ENCODE data around the gene AP3D1. TPM values are rescaled to one million over a fixed set of nuclear protein-coding genes. Genes with fewer than 3 reads are reported as not detected.
"Not testable (repeated sequence)": the region's sequence is repeated elsewhere in the genome, so short reads cannot be mapped to it uniquely, and the experiment has no call there.

AP3D1 gene
- total RNA-seq (100 to 1,000 TPM in 4 of 7 donors, 10 to 100 TPM in 3; 89.3 to 112 (median 100) TPM), polyA plus RNA-seq (10 to 100 TPM; 32.8 to 80.1 (median 43.2) TPM)
- long read RNA-seq, donor 1, partial matches to known transcripts, result 0 of 2 reads
- long read RNA-seq, donor 1, other reads (novel, unspliced or antisense), result 0 of 2 reads
- long read RNA-seq, donor 2, partial matches to known transcripts, result 0 of 1 reads
- long read RNA-seq, donor 2, other reads (novel, unspliced or antisense), result 0 of 1 reads

DNA sequence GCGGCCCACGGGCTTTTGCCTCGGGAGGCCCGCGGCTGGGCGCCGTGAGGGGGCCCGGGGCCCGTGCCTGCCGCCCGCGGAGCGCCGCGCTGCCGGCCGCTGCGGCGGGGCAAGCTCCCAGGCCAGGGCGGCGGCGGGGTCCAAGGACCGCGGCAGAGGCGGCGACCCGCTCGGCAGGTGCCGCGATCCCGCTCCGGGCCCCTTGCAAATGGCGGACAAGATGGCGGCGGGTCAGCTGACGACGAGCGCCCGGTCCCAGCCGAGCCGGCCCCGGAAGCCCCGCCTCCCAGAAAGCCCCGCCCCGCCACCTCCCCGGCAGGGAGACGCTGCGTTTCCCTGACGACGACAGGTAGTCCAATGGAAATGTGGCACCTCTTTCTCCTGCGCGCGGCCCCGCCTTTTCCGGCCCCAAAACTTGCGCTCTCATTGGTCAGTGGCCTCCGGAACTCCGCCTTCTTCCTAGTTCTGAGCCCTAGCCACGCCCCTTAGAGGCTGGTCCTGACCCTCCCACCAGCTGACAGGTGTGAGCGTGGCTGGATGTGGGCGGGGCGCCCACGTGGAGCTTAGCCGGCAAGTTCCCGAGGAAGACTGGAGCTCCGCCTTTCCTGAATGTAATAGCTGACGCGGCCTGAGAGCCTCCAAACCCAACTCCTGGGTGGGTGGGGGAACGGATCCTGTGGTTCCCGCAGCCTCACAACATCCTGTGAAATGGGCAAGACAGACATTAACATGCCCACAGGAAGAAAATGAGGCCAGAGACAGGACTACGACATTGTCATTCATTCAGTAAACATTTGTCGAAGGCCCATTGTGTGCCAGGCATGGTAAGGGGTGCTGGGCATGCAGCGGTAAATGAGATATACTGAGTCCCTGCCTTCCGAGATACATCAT, at the start of gene AP3D1:
Gene AP3D1, minus strand, starts transcription at position 228 of the 891 bp plus-strand sequence. CDS start 232 bp downstream, outside the sequence.
- Histone ChIP-seq H3K4me1 (peaks cover 14 to 67% (median 55%) of the 10 kb centered on the region in 6 donors), H3K4me3 (peak within 1 kb of the TSS; percentile 86 to 100 (median 96)), H3K36me3 (peaks cover 0 to 15% (median 0%) of the 10 kb centered on the region in 6 donors), H3K9me3 (no peaks in the 10 kb centered on the region), H3K27ac (peak within 1 kb of the TSS; percentile 53 to 93 (median 90)), H3K27me3 (replicated peaks in 1 of 7) (no peaks in the 10 kb centered on the region)
- intact Hi-C loops (cut with DNase I; ENCODE audit: low total_unique reads), result no loop called here
- 1 to 2% (median 2%) methylated on average over 38 to 74 of the region's 74 CpGs for WGBS, 5 donors
- TF ChIP-seq POLR2AphosphoS5 (IDR thresholded peaks at IDR 0.05) (peak; percentile 73 to 83 (median 82)), CTCF (IDR thresholded peaks at IDR 0.05 in 8 of 11, conservative IDR thresholded peaks at IDR 0.05 in 3 of 11) (peak in 4 of 11 experiments; percentile 8 to 40 (median 30)), POLR2A (IDR thresholded peaks at IDR 0.05) (no peak)
- peak; percentile 100 for DNase-seq

DNA sequence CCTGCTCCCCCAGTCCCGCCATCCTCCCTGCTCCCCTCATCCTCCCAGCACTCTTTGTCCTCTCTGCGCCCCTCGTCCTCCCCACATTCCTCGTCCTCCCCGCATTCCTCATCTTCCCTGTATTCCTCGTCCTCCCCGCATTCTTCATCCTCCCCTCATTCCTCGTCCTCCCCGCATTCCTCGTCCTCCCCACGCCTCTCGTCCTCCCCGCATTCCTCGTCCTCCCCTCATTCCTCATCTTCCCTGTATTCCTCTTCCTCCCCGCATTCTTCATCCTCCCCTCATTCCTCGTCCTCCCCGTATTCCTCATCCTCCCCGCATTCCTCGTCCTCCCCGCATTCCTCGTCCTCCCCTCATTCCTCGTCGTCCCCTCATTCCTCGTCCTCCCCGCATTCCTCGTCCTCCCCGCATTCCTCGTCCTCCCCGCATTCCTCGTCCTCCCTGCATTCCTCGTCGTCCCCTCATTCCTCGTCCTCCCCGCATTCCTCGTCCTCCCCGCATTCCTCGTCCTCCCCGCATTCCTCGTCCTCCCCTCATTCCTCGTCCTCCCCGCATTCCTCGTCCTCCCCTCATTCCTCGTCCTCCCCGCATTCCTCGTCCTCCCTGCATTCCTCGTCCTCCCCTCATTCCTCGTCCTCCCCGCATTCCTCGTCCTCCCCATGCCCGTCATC, 49.4 kb upstream of the AP3D1 start:
- H3K4me3 ChIP-seq; H3K27me3 ChIP-seq (replicated peaks in 1 of 7); H3K27ac ChIP-seq; intact Hi-C loops (cut with DNase I; ENCODE audit: low total_unique reads); DNase-seq; H3K9me3 ChIP-seq: not testable (repeated sequence)
- peaks cover 0 to 95% (median 45%) of the 10 kb centered on the region in 6 donors for H3K36me3 ChIP-seq
- WGBS, 5 donors, result 94 to 98% (median 96%) methylated on average over 50 of the region's 50 CpGs
- peaks cover 0 to 22% (median 0%) of the 10 kb centered on the region in 6 donors for H3K4me1 ChIP-seq

DNA sequence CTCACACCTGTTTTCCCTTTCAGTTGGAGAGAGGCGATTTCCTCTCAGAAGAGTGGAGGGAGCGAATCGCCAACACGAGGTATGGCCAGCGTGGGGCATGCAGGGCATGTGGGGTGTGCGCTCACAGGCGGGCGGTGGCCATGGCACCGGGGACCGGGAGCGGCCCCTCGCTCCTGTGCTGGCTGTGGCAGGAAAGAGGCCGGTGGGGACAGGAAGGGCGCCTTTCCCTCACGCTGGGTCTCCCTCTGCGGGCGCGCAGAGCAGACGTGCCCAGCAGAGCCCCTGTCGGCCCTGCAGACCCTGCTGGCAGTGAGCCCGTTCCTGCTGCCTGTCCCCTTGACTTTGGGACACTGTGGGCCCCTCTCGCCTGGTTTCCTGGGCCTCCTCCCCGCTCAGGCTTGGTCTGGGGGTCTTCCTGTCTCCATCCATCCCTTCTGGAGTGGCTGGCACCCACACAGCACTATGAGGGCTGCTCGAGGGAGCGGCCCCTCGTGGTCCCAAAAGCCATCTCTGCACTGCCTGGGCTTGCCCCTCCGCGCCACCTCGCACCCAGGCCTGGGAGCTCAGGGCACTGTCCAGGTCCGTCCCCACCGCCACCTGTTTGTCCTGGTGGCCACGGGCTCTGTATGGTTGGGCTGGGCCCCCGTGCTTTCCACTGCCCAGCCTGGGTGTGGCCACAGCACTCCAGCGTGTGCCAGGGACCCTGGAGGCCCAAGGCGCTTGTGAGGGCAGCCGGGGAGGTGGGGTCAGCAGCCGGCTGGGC, 48.7 kb upstream of the AP3D1 start:
- peak in 1 of 3 donors; percentile 37 for TF ChIP-seq POLR2AphosphoS5 (IDR thresholded peaks at IDR 0.05)
- TF ChIP-seq CTCF (IDR thresholded peaks at IDR 0.05 in 8 of 11, conservative IDR thresholded peaks at IDR 0.05 in 3 of 11), result no peak
- Histone ChIP-seq H3K36me3 (peaks cover 0 to 95% (median 52%) of the 10 kb centered on the region in 6 donors), H3K27ac (no peak overlapping the region), H3K4me1 (peaks cover 0 to 22% (median 0%) of the 10 kb centered on the region in 6 donors), H3K27me3 (replicated peaks in 1 of 7) (no peaks in the 10 kb centered on the region), H3K4me3 (no peak overlapping the region), H3K9me3 (no peaks in the 10 kb centered on the region)
- 92 to 93% (median 93%) methylated on average over 28 to 37 of the region's 37 CpGs for WGBS, 5 donors
- intact Hi-C loops (cut with DNase I; ENCODE audit: low total_unique reads), result no loop called here
- no peak for DNase-seq

DNA sequence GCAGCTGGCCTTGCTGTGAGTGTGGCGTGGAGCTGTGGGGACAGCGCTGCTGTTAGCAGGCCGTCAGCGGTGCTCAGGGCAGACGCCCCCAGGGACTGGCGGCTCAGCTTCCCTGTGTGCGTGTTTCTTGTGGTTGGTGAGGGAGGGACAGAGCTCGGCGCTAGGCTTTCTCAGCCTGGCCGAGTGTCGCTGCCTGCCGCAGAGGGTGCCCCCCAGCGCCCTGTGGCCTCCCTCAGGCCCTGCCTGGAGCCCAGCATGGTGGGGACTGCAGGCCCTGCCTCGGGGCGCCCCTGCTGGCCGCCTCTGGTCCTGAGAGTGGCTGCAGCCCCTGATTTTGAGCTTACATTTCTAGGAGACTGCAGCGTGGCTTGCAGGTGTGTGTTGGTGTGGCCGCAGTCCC, 47.8 kb upstream of the AP3D1 start:
- Histone ChIP-seq H3K36me3 (peaks cover 0 to 95% (median 60%) of the 10 kb centered on the region in 6 donors), H3K27ac (no peak overlapping the region), H3K4me1 (peaks cover 0 to 22% (median 0%) of the 10 kb centered on the region in 6 donors), H3K9me3 (no peaks in the 10 kb centered on the region), H3K27me3 (replicated peaks in 1 of 7) (no peaks in the 10 kb centered on the region), H3K4me3 (no peak overlapping the region)
- TF ChIP-seq POLR2AphosphoS5 (IDR thresholded peaks at IDR 0.05), result no peak
- peak in 1 of 11 experiments; percentile 12 for TF ChIP-seq CTCF (IDR thresholded peaks at IDR 0.05 in 8 of 11, conservative IDR thresholded peaks at IDR 0.05 in 3 of 11)
- TF ChIP-seq POLR2A (IDR thresholded peaks at IDR 0.05), result no peak
- no peak for DNase-seq
- 70 to 79% (median 76%) methylated on average over 12 to 18 of the region's 18 CpGs for WGBS, 5 donors
- intact Hi-C loops (cut with DNase I; ENCODE audit: low total_unique reads), result no loop called here

Data from spleen (tissue), 13 donors.